Left hindlimb (tissue), 1 donor: Measurements from ENCODE around the gene NTRK3.
"Not testable (repeated sequence)": the region's sequence is repeated elsewhere in the genome, so short reads cannot be mapped to it uniquely, and the experiment has no call there.

Source experiments
- DNase-seq: peaks from one replicate; pipeline ENCODE4 v3.0.0-alpha.2; 2018

NTRK3 gene

DNA sequence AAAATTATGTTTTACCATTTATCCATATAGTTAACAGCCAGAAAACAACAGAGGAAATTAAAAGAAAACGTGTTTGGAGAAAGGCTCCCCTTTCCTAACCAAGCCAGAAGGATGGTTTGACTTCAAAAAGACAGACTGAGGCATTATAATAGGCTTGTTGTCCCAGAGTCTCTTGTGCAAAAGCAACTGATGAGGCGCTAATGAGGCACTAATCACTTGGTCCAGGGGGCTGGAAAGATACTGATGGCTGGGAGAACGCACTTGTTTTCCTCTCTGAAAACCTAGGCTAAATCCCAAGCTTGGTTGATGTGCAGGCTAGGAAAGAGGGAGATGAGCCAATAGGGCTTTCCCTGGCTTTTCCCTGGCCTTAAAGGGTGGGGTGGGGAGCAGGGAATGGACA lies 389.6 kb downstream of the NTRK3 start:
- DNase-seq, result no peak

DNA sequence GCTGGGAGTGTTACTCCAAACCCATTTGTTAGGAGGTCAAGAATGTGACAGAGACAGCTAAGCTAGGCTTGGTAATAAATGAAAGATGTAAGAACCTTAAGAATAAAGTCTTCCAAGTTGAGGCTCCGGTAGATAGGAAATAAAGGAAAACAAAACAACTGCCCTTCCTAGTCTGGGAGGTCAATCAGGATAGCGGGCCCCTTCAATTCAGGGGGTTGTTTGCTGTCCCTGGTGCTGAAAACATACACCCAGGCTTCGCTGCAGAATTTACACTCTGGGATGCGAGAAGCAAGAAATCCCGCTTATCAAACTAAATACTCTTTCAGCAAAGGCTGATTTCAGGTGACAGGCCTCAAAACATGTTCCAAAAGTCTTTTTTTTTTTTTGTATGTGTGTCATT lies 393.4 kb downstream of the NTRK3 start:
- no peak for DNase-seq

DNA sequence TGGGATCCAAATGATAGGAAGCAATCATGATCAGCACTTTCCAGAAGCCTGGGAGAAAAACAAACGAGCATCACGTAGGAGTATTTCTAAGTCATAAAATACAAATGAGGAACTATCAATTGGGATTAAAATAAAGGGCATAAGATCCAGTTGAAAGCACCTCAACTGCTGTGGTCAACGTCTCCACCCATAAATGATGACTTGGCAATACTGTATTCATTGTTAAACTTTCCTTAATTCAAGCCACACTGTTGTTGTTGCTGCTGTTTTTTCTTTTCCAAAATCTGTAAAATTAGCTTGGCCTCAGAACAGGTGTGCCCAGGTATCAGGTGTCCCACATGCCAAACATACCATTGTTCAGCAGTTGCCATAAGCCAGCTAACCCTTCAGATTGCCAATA lies 395.8 kb downstream of the NTRK3 start:
- DNase-seq, result no peak

DNA sequence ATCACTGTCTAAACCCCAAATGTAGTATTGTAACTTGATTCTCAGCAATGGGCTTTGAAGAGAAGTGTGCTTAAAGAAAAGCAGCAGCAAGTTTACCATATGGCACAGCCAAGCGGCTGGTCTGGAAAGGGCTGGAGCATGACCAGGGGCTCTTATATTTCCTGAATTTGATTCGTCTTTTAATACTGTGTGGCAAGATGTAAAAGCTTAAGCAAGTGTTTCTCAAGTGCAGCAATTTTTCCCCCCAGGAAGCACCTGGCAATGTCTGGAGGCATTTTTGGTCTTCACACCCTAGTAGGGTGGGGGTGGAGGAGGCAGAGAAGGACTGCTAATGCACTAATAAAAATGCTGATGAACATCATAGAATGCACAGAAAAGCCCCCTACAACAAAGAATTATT lies 397.9 kb downstream of the NTRK3 start:
- DNase-seq, result no peak

DNA sequence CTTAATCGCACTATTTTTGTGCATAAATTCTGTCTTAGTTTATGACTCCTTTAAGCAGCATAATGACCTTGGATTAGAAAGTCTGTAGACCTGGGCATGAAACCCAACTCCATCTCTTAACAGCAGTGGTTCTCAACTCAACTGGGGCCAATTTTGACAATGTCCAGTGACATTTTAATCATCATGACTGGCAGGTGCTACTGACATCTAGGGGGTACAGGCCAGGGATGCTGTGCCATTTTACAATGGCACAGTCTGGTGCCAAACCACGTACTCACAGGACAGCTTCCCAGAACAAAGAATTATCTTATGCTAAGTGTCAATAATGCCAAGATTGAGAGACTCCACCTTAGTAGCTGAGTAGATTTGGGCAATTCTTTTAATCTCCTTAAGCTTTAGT lies 405.0 kb downstream of the NTRK3 start:
- no peak for DNase-seq

DNA sequence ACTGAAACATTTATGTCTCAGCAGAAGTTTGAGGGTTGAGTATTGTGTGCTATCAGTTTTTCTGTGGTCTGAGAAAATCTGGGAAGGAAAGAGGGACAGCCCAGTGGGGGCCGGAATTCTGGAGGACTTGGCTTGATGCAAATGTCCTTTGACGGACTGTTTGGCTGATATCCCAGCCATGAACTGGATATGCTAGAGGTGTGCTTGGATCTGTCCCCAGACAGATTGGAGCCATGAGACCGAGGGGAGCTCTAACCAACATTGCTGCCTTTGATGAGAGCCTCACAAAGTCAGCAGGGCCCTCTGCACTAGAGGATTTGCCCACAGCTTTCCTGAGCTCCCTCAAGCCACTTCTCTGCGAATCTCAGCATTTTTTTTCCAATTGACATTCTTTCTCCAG lies 405.6 kb downstream of the NTRK3 start:
- no peak for DNase-seq

DNA sequence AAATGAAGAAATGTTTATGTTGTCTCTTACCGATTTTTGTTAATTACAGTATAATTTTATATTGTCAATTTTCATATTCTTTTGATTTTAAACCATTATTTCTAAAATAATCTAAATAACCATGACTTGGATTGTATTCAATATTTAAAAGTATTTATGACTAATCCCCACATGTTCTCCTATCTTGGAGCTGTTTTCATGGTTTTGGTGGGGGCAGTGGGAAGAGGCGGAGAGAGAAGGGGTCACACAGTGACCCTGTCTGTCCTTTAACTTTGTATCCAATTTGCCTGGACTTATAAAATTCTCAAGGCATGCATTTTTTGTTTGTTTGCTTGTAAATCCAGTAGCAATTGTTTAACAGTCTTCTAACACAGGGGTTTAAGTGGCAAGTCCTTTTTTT lies 407.4 kb downstream of the NTRK3 start:
- no peak for DNase-seq

DNA sequence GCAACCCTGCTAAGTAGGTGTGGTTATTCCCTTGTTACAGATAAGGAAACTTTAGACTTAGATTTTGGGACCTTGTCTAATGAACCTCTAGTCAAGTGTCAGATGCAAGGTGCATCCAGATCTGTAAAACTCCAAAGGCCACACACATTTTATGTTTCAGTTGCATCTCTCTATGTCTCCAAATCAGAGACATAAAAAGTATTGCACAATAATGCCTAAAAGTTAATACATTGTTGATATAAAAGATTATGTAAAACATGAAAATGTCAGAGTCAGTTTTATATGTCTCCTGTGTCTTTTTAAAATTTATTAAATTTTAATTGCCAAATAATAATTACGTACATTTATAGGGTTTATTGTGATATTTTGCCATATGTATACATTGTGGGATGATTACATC lies 408.5 kb downstream of the NTRK3 start:
- no peak for DNase-seq

DNA sequence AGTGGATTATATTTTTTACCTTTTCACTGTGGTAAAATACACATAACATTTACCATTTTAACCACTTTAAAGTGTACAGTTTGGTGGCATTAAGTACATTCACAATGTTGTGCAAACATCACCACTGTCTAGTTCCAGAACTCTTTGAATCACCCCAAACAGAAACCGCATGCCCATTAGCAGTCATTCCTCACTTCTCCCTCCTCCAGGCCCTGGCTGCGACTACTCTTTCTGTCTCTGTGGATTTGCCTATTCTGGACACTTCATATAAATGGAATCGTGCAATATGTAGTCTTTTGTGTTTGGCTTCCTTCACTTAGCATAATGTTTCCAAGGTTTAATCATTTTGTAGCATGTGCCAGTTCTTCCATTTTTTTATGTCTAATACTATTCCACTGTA lies 409.8 kb downstream of the NTRK3 start:
- DNase-seq, result no peak

DNA sequence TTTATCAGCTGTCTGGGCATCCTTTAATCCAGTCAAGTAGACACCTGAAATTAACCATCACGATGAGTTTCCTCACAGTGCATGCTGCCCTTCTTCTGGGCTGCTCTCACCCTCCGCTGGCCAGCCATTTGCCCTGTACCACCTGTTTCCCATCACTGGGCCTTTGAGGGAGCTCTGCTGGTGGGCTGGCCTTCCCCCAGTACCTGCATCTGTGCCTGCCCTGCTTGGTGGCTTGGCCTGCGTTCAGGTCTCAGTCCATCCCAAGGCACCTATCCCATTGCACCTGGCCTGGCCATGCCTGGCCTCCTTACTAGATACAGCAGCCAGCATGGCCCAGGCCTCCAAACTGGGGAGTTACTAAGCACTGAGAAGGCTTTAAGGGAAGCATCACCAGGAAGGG lies 413.2 kb downstream of the NTRK3 start:
- no peak for DNase-seq

DNA sequence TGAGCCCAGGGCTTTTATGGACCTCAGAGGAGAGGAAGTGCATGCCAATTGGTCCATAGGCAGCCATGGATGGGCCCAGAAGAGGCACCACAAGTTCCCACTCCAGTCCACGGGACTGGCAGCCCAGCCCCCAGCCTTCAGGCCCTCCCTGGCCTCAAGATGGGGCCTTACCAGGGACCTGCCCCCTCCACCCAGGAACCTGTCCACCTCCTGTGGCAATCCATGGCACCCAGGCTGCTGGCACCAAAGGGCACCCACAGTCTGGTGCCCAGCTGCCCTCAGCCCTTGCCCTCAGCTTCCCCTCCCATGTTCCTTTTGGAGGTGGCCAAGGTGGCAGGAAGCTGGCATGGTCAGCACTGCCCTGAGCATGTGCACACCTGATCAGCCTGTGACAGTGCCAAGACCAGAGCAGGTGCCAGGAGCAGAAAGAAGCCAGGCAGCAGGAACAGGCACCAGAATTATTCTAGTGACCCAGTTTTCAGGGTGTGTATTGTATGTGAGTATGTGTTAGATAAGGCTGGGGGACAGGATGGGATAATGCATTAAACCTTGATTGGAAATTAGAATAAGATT lies 415.0 kb downstream of the NTRK3 start:
- DNase-seq, result no peak

DNA sequence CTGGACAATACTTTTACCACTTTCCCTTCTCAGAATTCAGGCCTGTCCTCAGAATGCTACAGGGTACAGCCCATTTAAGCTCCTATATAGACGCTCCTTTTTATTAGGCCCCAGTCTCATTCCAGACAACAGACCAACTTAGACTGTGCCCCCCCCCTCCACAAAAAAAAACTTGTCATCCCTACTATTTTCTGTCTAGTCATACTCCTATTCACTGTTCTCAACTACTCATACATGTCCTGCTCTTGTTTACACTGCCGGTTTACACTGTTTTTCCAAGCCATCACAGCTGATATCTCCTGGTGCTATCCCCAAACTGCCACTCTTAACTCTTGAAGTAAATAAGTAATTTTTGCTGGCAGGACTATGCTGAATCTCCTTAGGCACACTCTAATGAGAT lies 420.7 kb downstream of the NTRK3 start:
- DNase-seq, result not testable (repeated sequence)

DNA sequence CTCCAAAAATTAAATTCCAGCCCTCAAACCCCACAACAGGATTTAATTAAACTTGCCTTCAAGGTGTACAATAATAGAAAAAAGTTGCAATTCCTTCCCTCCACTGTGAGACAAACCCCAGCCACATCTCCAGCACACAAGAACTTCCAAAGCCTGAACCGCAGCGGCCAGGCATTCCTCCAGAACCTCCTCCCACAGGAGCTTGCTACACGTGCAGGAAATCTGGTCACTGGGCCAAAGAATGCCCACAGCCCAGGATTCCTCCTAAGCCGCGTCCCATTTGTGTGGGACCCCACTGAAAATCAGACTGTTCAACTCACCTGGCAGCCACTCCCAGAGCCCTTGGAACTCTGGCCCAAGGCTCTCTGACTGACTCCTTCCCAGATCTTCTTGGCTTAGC lies 423.2 kb downstream of the NTRK3 start:
- DNase-seq, result not testable (repeated sequence)

DNA sequence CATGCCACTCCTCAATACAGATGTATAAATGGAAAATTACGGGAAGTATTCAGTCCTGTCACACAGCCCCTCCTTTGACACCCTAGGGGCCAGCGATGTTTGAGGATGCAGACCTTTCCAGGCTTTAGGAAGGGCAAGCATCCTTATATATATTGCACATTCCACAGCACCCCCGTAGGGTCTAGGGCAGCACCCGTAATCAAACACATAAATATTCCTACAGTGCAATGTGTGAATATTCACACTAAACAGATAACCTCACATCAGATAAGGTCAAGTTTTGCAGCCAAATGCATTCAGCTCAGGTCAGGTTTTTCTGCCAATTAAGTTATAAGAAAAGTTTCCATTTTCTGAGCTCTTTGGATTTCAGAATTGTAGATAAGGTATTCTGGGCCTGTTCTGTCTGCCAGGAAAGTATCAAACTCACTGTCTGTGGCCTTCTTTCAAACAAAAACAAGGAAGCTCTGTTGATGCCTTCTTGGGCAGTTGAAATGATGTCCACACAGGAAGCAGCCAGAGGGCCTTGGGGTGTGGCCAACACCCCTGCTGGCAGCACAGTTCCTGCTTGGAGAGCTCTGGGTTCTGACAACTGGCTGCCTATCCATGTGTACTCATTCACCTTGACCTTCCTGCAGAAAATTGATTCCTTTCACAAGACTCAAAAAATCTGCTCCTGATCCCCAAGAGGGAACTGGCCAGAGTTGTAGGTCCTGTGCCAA lies 427.0 kb downstream of the NTRK3 start:
- DNase-seq, result no peak

DNA sequence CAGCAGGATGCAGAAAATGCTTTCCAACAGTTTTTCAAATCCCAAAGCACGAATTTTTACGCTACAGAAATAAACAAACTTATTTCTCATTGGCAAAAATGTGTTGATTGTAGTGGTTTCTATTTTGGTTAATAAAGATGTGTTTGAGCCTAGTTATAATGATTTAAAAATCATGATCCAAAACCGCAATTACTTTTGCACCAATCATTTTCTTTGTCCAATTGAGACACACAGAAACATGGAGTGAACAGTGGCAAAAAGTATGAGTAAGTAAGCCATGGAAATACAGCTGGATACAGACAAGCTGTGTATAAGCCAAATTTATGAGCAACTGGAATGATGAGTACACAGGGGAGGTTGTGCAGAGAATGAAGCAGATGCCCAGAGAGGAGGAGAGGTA lies 427.9 kb downstream of the NTRK3 start:
- DNase-seq, result no peak

DNA sequence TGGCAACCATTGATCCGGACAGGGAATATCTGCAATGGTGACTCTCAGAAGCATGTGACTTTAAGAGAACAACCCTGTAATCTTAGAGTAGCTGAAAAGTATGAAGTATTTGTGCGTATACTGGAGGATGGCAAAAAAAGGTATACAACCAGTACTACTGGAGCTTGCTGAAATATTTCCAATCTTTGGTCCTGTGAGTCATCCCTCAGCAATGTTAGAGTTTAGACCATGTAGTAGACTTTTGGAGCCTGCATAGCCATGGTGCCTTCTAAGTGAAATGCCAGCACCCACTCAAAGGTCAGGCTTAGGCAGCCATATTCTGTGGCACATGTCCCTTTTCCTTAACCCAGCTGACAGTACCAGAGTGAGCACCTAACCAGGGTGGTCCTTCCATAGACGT lies 429.4 kb downstream of the NTRK3 start:
- no peak for DNase-seq

DNA sequence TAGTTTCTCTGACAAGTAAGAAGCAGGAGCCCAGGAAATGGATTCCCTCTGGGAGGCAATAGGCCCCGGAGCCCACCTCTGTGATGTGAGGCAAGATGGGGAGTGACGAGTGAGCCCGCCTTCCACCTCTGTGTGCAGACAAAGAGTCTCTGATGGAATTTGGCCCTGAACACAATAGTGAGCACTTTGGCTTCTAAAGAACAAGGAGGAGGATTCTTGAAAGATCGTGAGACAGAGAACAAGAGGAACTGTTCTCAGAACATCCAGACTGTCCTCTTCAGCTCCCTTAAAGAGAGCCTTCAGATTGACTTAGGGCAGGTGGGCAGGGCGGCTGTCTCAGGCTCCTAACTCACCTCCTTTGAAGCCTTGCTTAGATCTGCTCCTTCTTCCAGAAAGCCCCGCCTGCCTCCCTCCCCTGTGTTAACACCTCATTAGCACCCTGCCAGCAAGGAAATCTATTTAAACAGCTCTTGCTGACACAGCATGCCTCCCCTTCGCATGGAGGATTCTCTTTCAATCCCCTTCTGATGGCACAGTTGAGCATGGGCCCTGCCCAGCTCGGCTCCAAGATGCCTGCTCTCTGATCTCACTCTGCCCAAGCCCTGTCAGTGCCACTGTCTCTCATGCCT lies 430.3 kb downstream of the NTRK3 start:
- DNase-seq, result no peak

DNA sequence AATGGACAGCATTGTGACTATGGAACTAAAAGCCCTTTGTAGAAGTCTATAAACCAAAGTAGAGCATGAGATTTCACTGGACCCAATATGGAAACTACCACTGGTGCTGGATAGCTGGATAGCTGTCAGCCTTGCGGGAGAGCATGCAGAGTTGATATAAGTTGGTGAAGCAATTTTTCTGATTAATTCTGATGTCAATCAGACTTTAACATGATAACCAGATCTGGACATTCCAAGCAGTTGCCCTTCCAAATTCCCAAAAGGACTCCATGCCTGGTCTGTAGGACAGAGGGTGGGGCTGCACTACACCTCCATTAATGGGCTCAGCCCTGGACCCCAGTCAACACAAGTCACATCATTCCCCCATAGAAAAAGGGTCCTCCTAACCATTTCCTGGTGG lies 437.8 kb downstream of the NTRK3 start:
- DNase-seq, result no peak

DNA sequence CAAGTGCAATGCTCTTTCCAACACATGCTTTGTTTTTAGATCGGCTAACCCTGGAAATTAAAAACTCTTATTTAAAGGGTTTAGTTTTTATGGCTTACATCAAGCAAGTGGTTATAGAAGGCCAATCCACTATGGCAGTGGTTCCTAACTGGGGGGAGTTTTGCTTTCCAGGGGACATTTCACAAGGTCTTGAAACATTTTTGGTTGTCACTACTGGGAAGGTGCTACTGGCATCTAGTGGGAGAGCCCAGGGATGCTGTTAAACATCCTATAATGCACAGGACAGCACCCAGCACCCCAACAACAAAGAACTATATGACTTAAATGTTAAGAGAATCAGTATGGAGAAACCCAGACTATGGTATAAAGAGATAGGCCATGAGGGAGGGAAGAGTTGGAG lies 439.0 kb downstream of the NTRK3 start:
- DNase-seq, result no peak

DNA sequence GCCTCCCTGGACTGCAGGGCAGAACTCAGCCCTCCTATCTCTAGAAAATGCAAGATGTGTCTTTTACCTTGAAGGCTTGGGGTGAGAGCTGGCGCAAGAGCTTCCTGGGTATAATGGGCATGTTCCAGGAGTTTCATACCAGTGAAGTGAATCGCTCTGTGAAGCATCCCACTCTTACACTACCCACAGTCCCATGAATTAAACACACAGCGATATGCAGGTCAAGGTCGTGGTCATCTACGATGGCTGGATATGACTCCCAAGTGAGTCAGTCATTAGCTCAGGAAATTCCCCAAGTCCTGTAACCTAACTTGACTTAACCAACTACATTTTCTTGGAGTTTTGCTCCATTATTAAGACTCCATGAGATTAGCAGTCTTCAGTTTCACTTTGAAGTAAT lies 439.7 kb downstream of the NTRK3 start:
- DNase-seq, result no peak

DNA sequence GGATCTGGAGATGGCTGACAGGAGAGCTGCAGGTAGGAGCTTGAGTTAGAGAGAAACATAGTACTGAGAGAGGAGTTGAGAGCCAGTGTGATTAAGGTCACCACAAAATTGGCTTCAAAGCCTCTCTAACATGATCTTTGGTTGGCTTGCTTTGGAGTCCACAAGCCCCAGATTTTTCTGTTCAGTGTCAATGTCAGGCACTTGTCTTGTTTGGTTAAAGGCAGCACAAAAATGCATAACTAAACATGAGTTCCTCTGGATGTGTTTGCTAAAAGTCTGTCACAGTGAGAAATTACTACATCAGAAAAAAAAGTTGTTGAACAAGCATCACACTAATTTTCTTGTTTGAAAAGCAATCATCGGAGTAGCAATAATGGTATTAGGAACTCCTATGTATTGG lies 440.5 kb downstream of the NTRK3 start:
- DNase-seq, result no peak
